Umbilical cord (tissue), 2 donors: ENCODE data around the gene DIPK1C. TPM values are rescaled to one million over a fixed set of nuclear protein-coding genes. Genes with fewer than 3 reads are reported as not detected.

Experiments
- DNase-seq: peaks from one replicate; pipeline ENCODE4 v3.0.0-alpha.2; 2015; ENCODE audit warnings: low spot score
- total RNA-seq: library from RNA; depleted of rRNA; stranded (reverse); fragments of >200 nt; gene quantifications from one replicate; pipeline ENCODE4 v1.2.3, GENCODE V29; 2014; ENCODE audit warnings: low replicate concordance; ENCODE audit not compliant: insufficient read depth

The DIPK1C gene
- total RNA-seq, 1 donor from 2014 or later, result 3.1 TPM

GRCh38 chr18:74389991-74390390, 67.1 kb downstream of the DIPK1C start:
- DNase-seq, result no peak

GRCh38 chr18:74389171-74389927, 67.8 kb downstream of the DIPK1C start:
- DNase-seq, result no peak

- DNase-seq, result no peak
Measured at GRCh38 chr18:74388227-74388626, 68.9 kb downstream of the DIPK1C start.

- no peak for DNase-seq
Measured at GRCh38 chr18:74387383-74387782, 69.7 kb downstream of the DIPK1C start.

Other genes with a start within 250 kb of the DIPK1C start
- gene CYB5A, start 165.3 kb downstream of the DIPK1C start, total RNA-seq, result 18.1 TPM
- 2.9 TPM for gene C18orf63, start 141.5 kb downstream of the DIPK1C start, total RNA-seq
- gene CNDP2, start 39.1 kb upstream of the DIPK1C start, total RNA-seq, result 58.7 TPM
- gene CNDP1, start 77.2 kb upstream of the DIPK1C start, total RNA-seq, result 1.2 TPM
- 42.9 TPM for gene ZNF407, start 140.6 kb upstream of the DIPK1C start, total RNA-seq